GM12878 (cell line): ENCODE results near the gene HINT2. TPM values are rescaled to one million over a fixed set of nuclear protein-coding genes. Genes with fewer than 3 reads are reported as not detected.

ENCODE experiments used
- ATAC-seq: fragments of 200-7000 bp; cut with Tn5 transposase; 3 replicates; pipeline ENCODE4 v1.9.1; 2020; ENCODE audit warnings: mild to moderate bottlenecking, moderate library complexity
- BruUV-seq: library from RNA; stranded (reverse); fragments of 400-500 nt; replicated peaks from 2 replicates; lab custom pipeline; 2021; lab: Mats Ljungman, UMichigan
- CTCF ChIA-PET: fragments of 300-600 bp; sonication (Branson Sonifier 250); formaldehyde crosslinking; extraction: SDS; loops from one replicate; lab custom pipeline; 2021; ENCODE audit warnings: inconsistent platforms; lab: Yijun Ruan, JAX
- POLR2A ChIA-PET: fragments of 350-600 bp; formaldehyde crosslinking; extraction: SDS; loops from one replicate; lab custom pipeline; 2021; ENCODE audit warnings: inconsistent platforms; lab: Charles Lee
- RAD21 ChIA-PET: fragments of 300-600 bp; sonication (Branson Sonifier 250); formaldehyde crosslinking; loops from one replicate; lab custom pipeline; 2023; ENCODE audit warnings: antibody characterized with exemption; ENCODE audit not compliant: unreplicated experiment; lab: Charles Lee
- SMC1A ChIA-PET: fragments of 300-600 bp; sonication (Branson Sonifier 250); formaldehyde crosslinking; loops from one replicate; lab custom pipeline; 2023; ENCODE audit not compliant: unreplicated experiment, uncharacterized antibody; lab: Charles Lee
- DNase-seq: peaks from one replicate; pipeline ENCODE4 v3.0.0-alpha.2; 2011; ENCODE audit warnings: low read depth, low spot score
- FAIRE-seq: peaks from 3 replicates; lab custom pipeline; 2011; peaks lifted over from hg19 to GRCh38; lab: Jason Lieb, UNC
- H2AFZ ChIP-seq: 2 replicates; pipeline ENCODE4 v1.6.0; 2011; ENCODE audit warnings: low read depth, low read length, control low read depth; ENCODE audit not compliant: control insufficient read depth
- H3K27ac ChIP-seq: 2 replicates; pipeline ENCODE4 v1.5.1; 2011; ENCODE audit warnings: control low read depth; ENCODE audit not compliant: control insufficient read depth, insufficient read depth
- H3K27me3 ChIP-seq, 2 experiments: replicated peaks in 1 of 2; 2 replicates each; pipeline versions ENCODE4 v1.6.0 to v1.6.1; 2011; ENCODE audit warnings: low read length in 1 of 2; ENCODE audit not compliant: control insufficient read depth in 2 of 2, insufficient read depth in 2 of 2
- H3K36me3 ChIP-seq, 2 experiments: 2 replicates each; pipeline ENCODE4 v1.5.1; 2011; ENCODE audit warnings: low read length in 1 of 2; ENCODE audit not compliant: control insufficient read depth in 2 of 2, insufficient read depth in 2 of 2
- H3K4me1 ChIP-seq: 2 replicates; pipeline ENCODE4 v1.6.1; 2011; ENCODE audit warnings: mild to moderate bottlenecking, low read length, moderate library complexity, mixed read lengths; ENCODE audit not compliant: control insufficient read depth, insufficient read depth
- H3K4me2 ChIP-seq: 2 replicates; pipeline ENCODE4 v1.6.0; 2011; ENCODE audit warnings: control low read depth; ENCODE audit not compliant: control insufficient read depth, insufficient read depth
- H3K4me3 ChIP-seq: fragments of 200-600 bp; sonication (generic); 2 replicates; pipeline ENCODE4 v1.5.1; 2016
- H3K79me2 ChIP-seq: 2 replicates; pipeline ENCODE4 v1.6.0; 2011; ENCODE audit warnings: low read length; ENCODE audit not compliant: control insufficient read depth, insufficient read depth
- H3K9ac ChIP-seq: 2 replicates; pipeline ENCODE4 v1.8.0; 2011; ENCODE audit warnings: low read length, control low read depth, mixed read lengths; ENCODE audit not compliant: control insufficient read depth, insufficient read depth
- H3K9me3 ChIP-seq: replicated peaks from 3 replicates; pipeline ENCODE4 v1.5.1; 2011; ENCODE audit warnings: mild to moderate bottlenecking, low read length; ENCODE audit not compliant: control insufficient read depth, insufficient read depth
- H4K20me1 ChIP-seq: 2 replicates; pipeline ENCODE4 v1.6.0; 2011; ENCODE audit not compliant: control insufficient read depth, insufficient read depth
- ASH2L ChIP-seq: fragments of 300-600, 200-600 bp; sonication (generic); IDR thresholded peaks from 2 replicates; pipeline ENCODE4 v1.6.1; 2017; ENCODE audit warnings: low read depth, mild to moderate bottlenecking, borderline replicate concordance
- BCL11A ChIP-seq: IDR thresholded peaks from 2 replicates; pipeline ENCODE4 v1.6.1; 2011; ENCODE audit warnings: low read depth, low read length
- GATAD2B ChIP-seq: fragments of 450-650 bp; conservative IDR thresholded peaks from 2 replicates; pipeline ENCODE4 v1.6.1; 2017; ENCODE audit warnings: low read depth, mild to moderate bottlenecking, moderate library complexity
- KLF5 ChIP-seq: fragments of 450-650 bp; IDR thresholded peaks from 2 replicates; pipeline ENCODE4 v1.6.1; 2014; ENCODE audit warnings: mild to moderate bottlenecking; ENCODE audit not compliant: partially characterized antibody
- NR2C1 ChIP-seq: fragments of 450-650 bp; IDR thresholded peaks from 2 replicates; pipeline ENCODE4 v1.6.1; 2017; ENCODE audit warnings: antibody characterized with exemption, mild to moderate bottlenecking, moderate library complexity
- RB1 ChIP-seq: fragments of 450-650 bp; formaldehyde crosslinking; IDR thresholded peaks from 2 replicates; pipeline ENCODE4 v1.6.1; 2017; ENCODE audit warnings: mild to moderate bottlenecking, borderline replicate concordance
- TCF12 ChIP-seq: IDR thresholded peaks from 2 replicates; pipeline ENCODE4 v1.6.1; 2011; ENCODE audit warnings: low read depth, mild to moderate bottlenecking, low read length
- WGBS: methylation state at CpG from one replicate; pipeline ENCODE4 v1.1.6; 2016; ENCODE audit warnings: low lambda C conversion rate; ENCODE audit not compliant: insufficient replicate concordance, insufficient coverage; ENCODE audit errors: missing lambda C conversion rate; 5-methylcytosine and 5-hydroxymethylcytosine counted together
- in situ Hi-C: fragments of 300-500 bp; cut with MboI; formaldehyde crosslinking; loops from 9 replicates; pipeline ENCODE4 v1.14.3; 2018; ENCODE audit warnings: mixed read lengths
- intact Hi-C: fragments of 100-400 bp; cut with micrococcal nuclease; formaldehyde crosslinking; loops from one replicate; pipeline ENCODE4 v1.14.2; 2022; ENCODE audit not compliant: unreplicated experiment
- polyA plus RNA-seq, 11 experiments: library from polyadenylated mRNA; depleted of rRNA in 4 of 11; unstranded in 6 of 11; stranded (reverse) in 5 of 11; fragments of >200 nt; fragmentation: Nextera tagmentation in 4 of 11; fragmentation: Illumina TruSeq in 1 of 11; extraction: Ambion mirVana in 4 of 11; extraction: Trizol in 1 of 11; gene quantifications; 1 replicate in 1 of 11; 2 replicates in 10 of 11; pipeline versions ENCODE4 v1.2.1 to v1.2.3, GENCODE V29; 2011 to 2016; ENCODE audit warnings: inconsistent platforms in 2 of 11, missing spikeins in 2 of 11, low read depth in 1 of 11
- total RNA-seq, 4 experiments: library from RNA; depleted of rRNA in 3 of 4; stranded (reverse); fragments of >200 nt in 3 of 4; fragmentation: Illumina TruSeq in 1 of 4; extraction: Trizol in 1 of 4; gene quantifications; 2 replicates each; pipeline versions ENCODE4 v1.2.1 to v1.2.3, GENCODE V29; 2013 to 2021
- TF ChIP-seq, protein P1 (sequence below): fragments of 450-650 bp; IDR thresholded peaks from 2 replicates; pipeline ENCODE4 v1.6.1; 2017; ENCODE audit warnings: mild to moderate bottlenecking
- TF ChIP-seq, protein P2 (sequence below): fragments of 150-350 bp; IDR thresholded peaks from 2 replicates; pipeline ENCODE4 v1.6.1; 2014; ENCODE audit warnings: mild to moderate bottlenecking, low read depth, low read length
- TF ChIP-seq, protein P3 (sequence below): fragments of 450-650 bp; formaldehyde crosslinking; IDR thresholded peaks from 2 replicates; pipeline ENCODE4 v1.4.0; 2020; ENCODE audit warnings: mild to moderate bottlenecking, moderate library complexity
- TF ChIP-seq, protein P4 (sequence below): fragments of 450-650 bp; formaldehyde crosslinking; IDR thresholded peaks from 2 replicates; pipeline ENCODE4 v1.5.0; 2022; ENCODE audit warnings: mild to moderate bottlenecking, missing genetic modification characterization

The HINT2 gene
- total and polyA plus RNA-seq, 10 of the 15 experiments (the other 5 are each of a cell fraction or from before 2014, with no cell fraction given), result 12.1 to 144 (median 51.7) TPM

DNA sequence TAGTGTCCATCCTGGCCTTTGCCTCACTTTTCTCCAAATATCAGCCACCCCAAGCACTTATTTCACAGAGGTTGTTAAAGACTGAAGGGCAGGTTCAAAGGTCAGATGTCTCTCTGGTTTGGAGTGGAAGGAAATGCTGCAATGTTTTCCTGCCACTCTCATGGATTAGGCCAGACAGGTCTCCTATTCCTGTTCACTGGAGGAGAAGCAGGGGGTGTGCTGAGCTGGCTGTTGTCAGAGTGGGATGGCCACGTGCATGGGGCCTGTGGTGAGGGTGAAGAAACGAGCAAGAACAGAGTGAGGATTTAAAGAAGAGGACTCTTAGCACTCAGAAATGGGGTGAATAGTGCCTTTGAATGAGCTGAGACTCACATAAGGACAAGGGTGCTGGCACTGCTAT lies 20.9 kb upstream of the HINT2 start (continued):
- no peak for TF ChIP-seq NR2C1
- TF ChIP-seq, protein P1, sequence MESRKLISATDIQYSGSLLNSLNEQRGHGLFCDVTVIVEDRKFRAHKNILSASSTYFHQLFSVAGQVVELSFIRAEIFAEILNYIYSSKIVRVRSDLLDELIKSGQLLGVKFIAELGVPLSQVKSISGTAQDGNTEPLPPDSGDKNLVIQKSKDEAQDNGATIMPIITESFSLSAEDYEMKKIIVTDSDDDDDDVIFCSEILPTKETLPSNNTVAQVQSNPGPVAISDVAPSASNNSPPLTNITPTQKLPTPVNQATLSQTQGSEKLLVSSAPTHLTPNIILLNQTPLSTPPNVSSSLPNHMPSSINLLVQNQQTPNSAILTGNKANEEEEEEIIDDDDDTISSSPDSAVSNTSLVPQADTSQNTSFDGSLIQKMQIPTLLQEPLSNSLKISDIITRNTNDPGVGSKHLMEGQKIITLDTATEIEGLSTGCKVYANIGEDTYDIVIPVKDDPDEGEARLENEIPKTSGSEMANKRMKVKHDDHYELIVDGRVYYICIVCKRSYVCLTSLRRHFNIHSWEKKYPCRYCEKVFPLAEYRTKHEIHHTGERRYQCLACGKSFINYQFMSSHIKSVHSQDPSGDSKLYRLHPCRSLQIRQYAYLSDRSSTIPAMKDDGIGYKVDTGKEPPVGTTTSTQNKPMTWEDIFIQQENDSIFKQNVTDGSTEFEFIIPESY, result no peak
- no peak for TF ChIP-seq TCF12

DNA sequence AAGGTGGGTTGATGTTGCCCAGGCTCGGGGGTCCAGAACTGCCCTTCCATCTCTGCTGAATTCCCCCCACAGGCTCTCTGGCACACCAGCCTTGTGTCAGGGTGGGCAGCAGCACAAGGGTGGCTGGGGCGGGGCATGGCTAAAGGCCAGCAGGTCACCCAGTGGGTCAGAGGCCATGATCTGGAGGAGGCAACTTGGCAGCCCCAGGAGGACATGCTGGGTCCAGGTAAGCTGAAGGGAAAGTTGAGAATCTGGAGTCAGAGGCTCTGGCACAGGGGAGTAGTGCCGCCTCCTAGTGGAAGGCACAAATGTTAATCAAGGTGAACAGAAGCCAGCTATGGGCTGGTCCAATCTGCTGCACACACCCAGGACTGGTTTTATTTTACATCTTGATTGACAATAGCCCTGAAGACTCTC lies 20.4 kb upstream of the HINT2 start:
- no peak for DNase-seq
- intact Hi-C loops (no loop called here), in situ Hi-C loops (no loop called here)
- SMC1A ChIA-PET, result interaction anchor here (0.8 to 8.9 kb wide), 7 partner anchors 9 to 107 kb away, joined by 3 to 118 read pairs (median 8); partner anchors contain the start of gene SPAG8
- H3K79me2 ChIP-seq, result no peaks in the 10 kb centered on the region
- POLR2A ChIA-PET, result interaction anchor here (0.6 to 6.2 kb wide), 3 partner anchors 10 to 206 kb away, joined by 3 to 80 read pairs (median 3); partner anchors contain the start of gene HINT2
- no TSS peak for BruUV-seq
- H3K27ac ChIP-seq, result peak overlapping the region; percentile 54; the same call in 1 of the 2 replicates
- CTCF ChIA-PET, result interaction anchor here (0.6 to 7.8 kb wide), 16 partner anchors 8 to 107 kb away, joined by 3 to 59 read pairs (median 6); partner anchors contain the start of genes HINT2 and SPAG8
- peaks cover 29% of the 10 kb centered on the region for H3K4me1 ChIP-seq
- no peak overlapping the region for H3K4me2 ChIP-seq
- RAD21 ChIA-PET, result interaction anchor here (1.2 to 5.4 kb wide), 9 partner anchors 9 to 189 kb away, joined by 3 to 41 read pairs (median 5); partner anchors contain the start of genes CREB3 and TLN1
- H3K27me3 ChIP-seq, result no peaks in the 10 kb centered on the region
- no peaks in the 10 kb centered on the region for H3K9me3 ChIP-seq
- H4K20me1 ChIP-seq, result no peaks in the 10 kb centered on the region
- ATAC-seq, result peak; percentile 35; the same call in 2 of the 3 replicates
- no peak overlapping the region for H3K4me3 ChIP-seq
- H3K9ac ChIP-seq, result no peak overlapping the region
- 47% methylated on average over 3 of the region's 3 CpGs for WGBS
- H2AFZ ChIP-seq, result no peak overlapping the region
- FAIRE-seq, result no peak
- H3K36me3 ChIP-seq, result no peaks in the 10 kb centered on the region
- TF ChIP-seq KLF5, result no peak
- TF ChIP-seq, protein P2, sequence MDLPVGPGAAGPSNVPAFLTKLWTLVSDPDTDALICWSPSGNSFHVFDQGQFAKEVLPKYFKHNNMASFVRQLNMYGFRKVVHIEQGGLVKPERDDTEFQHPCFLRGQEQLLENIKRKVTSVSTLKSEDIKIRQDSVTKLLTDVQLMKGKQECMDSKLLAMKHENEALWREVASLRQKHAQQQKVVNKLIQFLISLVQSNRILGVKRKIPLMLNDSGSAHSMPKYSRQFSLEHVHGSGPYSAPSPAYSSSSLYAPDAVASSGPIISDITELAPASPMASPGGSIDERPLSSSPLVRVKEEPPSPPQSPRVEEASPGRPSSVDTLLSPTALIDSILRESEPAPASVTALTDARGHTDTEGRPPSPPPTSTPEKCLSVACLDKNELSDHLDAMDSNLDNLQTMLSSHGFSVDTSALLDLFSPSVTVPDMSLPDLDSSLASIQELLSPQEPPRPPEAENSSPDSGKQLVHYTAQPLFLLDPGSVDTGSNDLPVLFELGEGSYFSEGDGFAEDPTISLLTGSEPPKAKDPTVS, result no peak
- TF ChIP-seq ASH2L, result no peak
- TF ChIP-seq RB1, result no peak
- TF ChIP-seq, protein P3, sequence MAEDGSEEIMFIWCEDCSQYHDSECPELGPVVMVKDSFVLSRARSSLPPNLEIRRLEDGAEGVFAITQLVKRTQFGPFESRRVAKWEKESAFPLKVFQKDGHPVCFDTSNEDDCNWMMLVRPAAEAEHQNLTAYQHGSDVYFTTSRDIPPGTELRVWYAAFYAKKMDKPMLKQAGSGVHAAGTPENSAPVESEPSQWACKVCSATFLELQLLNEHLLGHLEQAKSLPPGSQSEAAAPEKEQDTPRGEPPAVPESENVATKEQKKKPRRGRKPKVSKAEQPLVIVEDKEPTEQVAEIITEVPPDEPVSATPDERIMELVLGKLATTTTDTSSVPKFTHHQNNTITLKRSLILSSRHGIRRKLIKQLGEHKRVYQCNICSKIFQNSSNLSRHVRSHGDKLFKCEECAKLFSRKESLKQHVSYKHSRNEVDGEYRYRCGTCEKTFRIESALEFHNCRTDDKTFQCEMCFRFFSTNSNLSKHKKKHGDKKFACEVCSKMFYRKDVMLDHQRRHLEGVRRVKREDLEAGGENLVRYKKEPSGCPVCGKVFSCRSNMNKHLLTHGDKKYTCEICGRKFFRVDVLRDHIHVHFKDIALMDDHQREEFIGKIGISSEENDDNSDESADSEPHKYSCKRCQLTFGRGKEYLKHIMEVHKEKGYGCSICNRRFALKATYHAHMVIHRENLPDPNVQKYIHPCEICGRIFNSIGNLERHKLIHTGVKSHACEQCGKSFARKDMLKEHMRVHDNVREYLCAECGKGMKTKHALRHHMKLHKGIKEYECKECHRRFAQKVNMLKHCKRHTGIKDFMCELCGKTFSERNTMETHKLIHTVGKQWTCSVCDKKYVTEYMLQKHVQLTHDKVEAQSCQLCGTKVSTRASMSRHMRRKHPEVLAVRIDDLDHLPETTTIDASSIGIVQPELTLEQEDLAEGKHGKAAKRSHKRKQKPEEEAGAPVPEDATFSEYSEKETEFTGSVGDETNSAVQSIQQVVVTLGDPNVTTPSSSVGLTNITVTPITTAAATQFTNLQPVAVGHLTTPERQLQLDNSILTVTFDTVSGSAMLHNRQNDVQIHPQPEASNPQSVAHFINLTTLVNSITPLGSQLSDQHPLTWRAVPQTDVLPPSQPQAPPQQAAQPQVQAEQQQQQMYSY, result no peak
- no peak for TF ChIP-seq GATAD2B
- TF ChIP-seq BCL11A, result no peak
- TF ChIP-seq, protein P4, sequence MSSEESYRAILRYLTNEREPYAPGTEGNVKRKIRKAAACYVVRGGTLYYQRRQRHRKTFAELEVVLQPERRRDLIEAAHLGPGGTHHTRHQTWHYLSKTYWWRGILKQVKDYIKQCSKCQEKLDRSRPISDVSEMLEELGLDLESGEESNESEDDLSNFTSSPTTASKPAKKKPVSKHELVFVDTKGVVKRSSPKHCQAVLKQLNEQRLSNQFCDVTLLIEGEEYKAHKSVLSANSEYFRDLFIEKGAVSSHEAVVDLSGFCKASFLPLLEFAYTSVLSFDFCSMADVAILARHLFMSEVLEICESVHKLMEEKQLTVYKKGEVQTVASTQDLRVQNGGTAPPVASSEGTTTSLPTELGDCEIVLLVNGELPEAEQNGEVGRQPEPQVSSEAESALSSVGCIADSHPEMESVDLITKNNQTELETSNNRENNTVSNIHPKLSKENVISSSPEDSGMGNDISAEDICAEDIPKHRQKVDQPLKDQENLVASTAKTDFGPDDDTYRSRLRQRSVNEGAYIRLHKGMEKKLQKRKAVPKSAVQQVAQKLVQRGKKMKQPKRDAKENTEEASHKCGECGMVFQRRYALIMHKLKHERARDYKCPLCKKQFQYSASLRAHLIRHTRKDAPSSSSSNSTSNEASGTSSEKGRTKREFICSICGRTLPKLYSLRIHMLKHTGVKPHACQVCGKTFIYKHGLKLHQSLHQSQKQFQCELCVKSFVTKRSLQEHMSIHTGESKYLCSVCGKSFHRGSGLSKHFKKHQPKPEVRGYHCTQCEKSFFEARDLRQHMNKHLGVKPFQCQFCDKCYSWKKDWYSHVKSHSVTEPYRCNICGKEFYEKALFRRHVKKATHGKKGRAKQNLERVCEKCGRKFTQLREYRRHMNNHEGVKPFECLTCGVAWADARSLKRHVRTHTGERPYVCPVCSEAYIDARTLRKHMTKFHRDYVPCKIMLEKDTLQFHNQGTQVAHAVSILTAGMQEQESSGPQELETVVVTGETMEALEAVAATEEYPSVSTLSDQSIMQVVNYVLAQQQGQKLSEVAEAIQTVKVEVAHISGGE, result no peak
